Measurements from ENCODE around the gene RAB31. TPM values are rescaled to one million over a fixed set of nuclear protein-coding genes. Genes with fewer than 3 reads are reported as not detected.

The RAB31 gene
- total and polyA plus RNA-seq, 2 donors from 2014 or later, result 17.3 to 77.1 TPM

- intact Hi-C loops (cut with DNase I), result no loop called here
- no peak for DNase-seq
- TF ChIP-seq CTCF (IDR thresholded peaks at IDR 0.05; ENCODE audit: borderline replicate concordance, extremely low read depth, insufficient read depth), result no peak
- no peaks in the 10 kb centered on the region for H3K9me3 ChIP-seq (ENCODE audit: control insufficient read depth in 2 of 3, insufficient read depth in 1 of 3, low read length in 3 of 3)
- FAIRE-seq, result no peak
- H3K36me3 ChIP-seq (ENCODE audit: control insufficient read depth in 2 of 3, insufficient read depth in 3 of 3, low read length in 3 of 3), result no peaks in the 10 kb centered on the region
- no peak overlapping the region for H3K9ac ChIP-seq (ENCODE audit: low read length in 3 of 3)
- no peaks in the 10 kb centered on the region for H3K27me3 ChIP-seq (ENCODE audit: control insufficient read depth, insufficient read depth, low read length)
- peaks cover 0 to 6% (median 0%) of the 10 kb centered on the region in 3 donors for H3K4me1 ChIP-seq (ENCODE audit: control insufficient read depth in 2 of 3, insufficient read depth in 2 of 3, low read depth in 1 of 3, low read length in 3 of 3)
- H3K4me3 ChIP-seq (ENCODE audit: low read length in 3 of 3), result no peak overlapping the region
- H3K27ac ChIP-seq (ENCODE audit: low read depth in 2 of 2, low read length in 2 of 2), result no peak overlapping the region
These were observed 66.0 kb downstream of the RAB31 start for GRCh38 chr18:9774150-9774549.

GRCh38 chr18:9775178-9775577 lies 67.1 kb downstream of the RAB31 start:
- Histone ChIP-seq H3K4me1 (ENCODE audit: control insufficient read depth in 2 of 3, insufficient read depth in 2 of 3, low read depth in 1 of 3, low read length in 3 of 3) (peaks cover 0 to 6% (median 0%) of the 10 kb centered on the region in 3 donors), H3K9ac (ENCODE audit: low read length in 3 of 3) (no peak overlapping the region), H3K4me3 (ENCODE audit: low read length in 3 of 3) (no peak overlapping the region), H3K27ac (ENCODE audit: low read depth in 2 of 2, low read length in 2 of 2) (no peak overlapping the region), H3K9me3 (ENCODE audit: control insufficient read depth in 2 of 3, insufficient read depth in 1 of 3, low read length in 3 of 3) (no peaks in the 10 kb centered on the region), H3K27me3 (ENCODE audit: control insufficient read depth, insufficient read depth, low read length) (no peaks in the 10 kb centered on the region), H3K36me3 (ENCODE audit: control insufficient read depth in 2 of 3, insufficient read depth in 3 of 3, low read length in 3 of 3) (no peaks in the 10 kb centered on the region)
- FAIRE-seq (no peak), DNase-seq (no peak)
- intact Hi-C loops (cut with DNase I), result no loop called here
- no peak for TF ChIP-seq CTCF (IDR thresholded peaks at IDR 0.05; ENCODE audit: borderline replicate concordance, extremely low read depth, insufficient read depth)

- Histone ChIP-seq H3K27ac (ENCODE audit: low read depth in 2 of 2, low read length in 2 of 2) (no peak overlapping the region), H3K4me1 (ENCODE audit: control insufficient read depth in 2 of 3, insufficient read depth in 2 of 3, low read depth in 1 of 3, low read length in 3 of 3) (no peaks in the 10 kb centered on the region), H3K27me3 (ENCODE audit: control insufficient read depth, insufficient read depth, low read length) (no peaks in the 10 kb centered on the region), H3K36me3 (ENCODE audit: control insufficient read depth in 2 of 3, insufficient read depth in 3 of 3, low read length in 3 of 3) (no peaks in the 10 kb centered on the region), H3K9me3 (ENCODE audit: control insufficient read depth in 2 of 3, insufficient read depth in 1 of 3, low read length in 3 of 3) (no peaks in the 10 kb centered on the region), H3K4me3 (ENCODE audit: low read length in 3 of 3) (no peak overlapping the region), H3K9ac (ENCODE audit: low read length in 3 of 3) (no peak overlapping the region)
- no peak for DNase-seq
- no peak for TF ChIP-seq CTCF (IDR thresholded peaks at IDR 0.05; ENCODE audit: borderline replicate concordance, extremely low read depth, insufficient read depth)
- FAIRE-seq, result no peak
- intact Hi-C loops (cut with DNase I), result no loop called here
These were observed 71.5 kb downstream of the RAB31 start for GRCh38 chr18:9779630-9780029.
